NCI-H524 treated with DMSO at 0.1 percent for 48 hours (cell line): ENCODE results near the gene DLL3.
A peak's percentile ranks its signal among the peaks of the same experiment; 100 is the strongest.

Experiments used
- DNase-seq: peaks from one replicate; lab custom pipeline; 2025; lab: John Stamatoyannopoulos, UW

DLL3 gene

GRCh38 chr19:39516270-39516669 lies 17.5 kb downstream of the DLL3 start:
- DNase-seq, result no peak

GRCh38 chr19:39517432-39517831 lies 18.7 kb downstream of the DLL3 start:
- no peak for DNase-seq

DNA sequence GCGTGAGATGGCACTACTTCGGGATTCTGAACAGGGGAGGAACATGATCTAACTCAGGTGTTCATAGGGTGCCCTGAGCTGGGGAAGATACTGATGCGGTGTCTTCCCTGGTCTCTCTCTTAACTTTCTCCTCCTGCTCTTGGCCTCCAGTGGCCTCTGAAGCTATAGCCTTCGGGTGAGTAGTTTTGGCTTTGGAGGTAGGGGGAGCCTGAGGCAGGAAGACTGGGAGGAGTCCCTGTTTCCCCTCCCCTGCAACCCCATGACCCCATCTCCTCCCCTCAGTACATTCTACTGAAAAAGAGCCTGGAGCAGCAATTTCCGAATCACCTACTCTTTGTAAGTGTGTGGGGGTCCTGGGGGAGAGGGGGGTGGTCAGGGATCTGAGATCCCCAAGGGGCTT lies 19.7 kb downstream of the DLL3 start:
- DNase-seq, result no peak

- no peak for DNase-seq
Measured at GRCh38 chr19:39518975-39519374, 20.2 kb downstream of the DLL3 start.

- DNase-seq, result no peak
Measured at GRCh38 chr19:39520541-39521484, 22.1 kb downstream of the DLL3 start.

GRCh38 chr19:39524495-39524894 lies 25.7 kb downstream of the DLL3 start:
- DNase-seq, result peak; percentile 90

DNA sequence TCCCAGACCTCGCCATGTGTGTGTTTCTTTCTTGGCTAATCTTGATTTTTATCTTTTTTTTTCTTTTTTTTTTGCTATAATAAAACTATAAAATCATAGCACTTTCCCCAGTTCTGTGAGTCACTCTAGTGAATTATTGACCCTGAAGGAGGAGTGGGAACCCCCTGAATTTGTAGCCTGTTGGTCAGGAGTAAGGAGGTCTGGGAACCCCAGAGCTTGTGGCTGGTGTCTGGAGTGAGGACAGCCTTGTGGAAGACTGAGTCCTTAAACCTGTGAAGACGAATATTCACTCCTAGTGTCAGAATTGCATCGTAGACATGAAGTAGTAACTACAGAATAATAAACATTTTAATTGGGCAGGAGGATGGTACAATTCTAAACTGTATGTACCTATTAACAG lies 26.5 kb downstream of the DLL3 start:
- no peak for DNase-seq

DNA sequence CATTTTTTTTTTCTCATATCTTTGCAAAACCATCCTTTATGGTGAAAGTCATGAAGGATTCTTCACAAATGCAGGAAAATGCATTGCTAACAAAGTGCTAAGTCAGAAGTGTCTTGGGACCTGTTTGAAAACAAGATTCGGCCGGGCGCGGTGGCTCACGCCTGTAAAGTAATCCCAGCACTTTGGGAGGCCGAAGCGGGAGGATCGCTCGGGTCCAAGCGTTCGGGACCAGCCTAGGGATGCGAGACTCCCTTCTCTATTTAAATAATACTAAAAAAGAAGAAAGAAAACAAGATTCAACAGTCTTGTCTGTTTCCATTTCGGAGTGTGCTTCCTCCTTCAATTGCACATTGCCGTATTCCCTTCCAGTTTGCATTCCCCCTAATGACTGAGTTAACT lies 33.1 kb downstream of the DLL3 start:
- DNase-seq, result no peak

DNA sequence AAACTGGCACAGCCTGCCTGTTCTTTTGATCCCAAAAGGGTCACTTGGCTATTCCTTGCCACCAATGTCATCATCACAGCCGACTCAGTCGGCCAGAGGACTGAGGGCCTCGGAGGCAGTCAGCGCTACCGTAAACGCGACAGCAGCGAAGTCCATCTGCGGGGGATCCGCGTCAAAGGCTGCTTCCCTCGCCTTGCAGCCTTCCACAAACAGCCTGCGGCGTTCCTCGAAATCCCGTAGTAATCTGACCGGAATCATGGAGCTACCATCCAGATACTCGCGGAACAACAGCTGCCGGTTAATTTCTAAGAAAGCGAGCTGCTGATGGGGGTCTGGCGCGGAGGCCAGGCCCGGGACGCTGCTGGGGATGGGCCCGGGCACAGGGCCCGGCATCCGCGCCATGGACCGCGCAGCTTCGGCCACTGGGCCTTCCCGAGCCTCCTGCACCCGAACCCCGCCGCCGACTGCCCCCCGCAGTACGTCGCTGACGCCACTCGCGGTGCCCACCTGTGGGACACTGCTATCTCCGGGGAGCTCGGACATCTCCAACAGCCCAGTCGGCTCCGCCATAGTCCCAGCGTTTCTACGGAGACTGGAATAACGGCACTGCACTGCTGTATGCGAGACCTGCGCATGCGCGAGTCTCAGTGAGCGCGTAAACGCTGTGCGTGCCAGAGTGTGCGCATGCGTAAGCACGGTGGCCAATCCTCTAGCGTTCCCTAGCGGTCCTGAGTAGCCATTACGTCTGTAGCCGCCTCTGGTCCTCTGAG lies 33.7 kb downstream of the DLL3 start, which contains the start of gene EID2B:
Gene EID2B, minus strand, starts transcription at position 620 of the 770 bp plus-strand sequence. Its CDS starts 50 bp downstream, at position 570.
- DNase-seq, result peak; percentile 88

- DNase-seq, result no peak
Measured at GRCh38 chr19:39533003-39533512, 34.3 kb downstream of the DLL3 start.

GRCh38 chr19:39533791-39534190 lies 35.0 kb downstream of the DLL3 start:
- no peak for DNase-seq

- DNase-seq, result no peak
Measured at GRCh38 chr19:39539165-39539517, 40.4 kb downstream of the DLL3 start.

GRCh38 chr19:39539518-39540332 lies 41.0 kb downstream of the DLL3 start, which contains the start of gene EID2:
TSS of gene EID2 (minus strand) at chr19:39540161. CDS start at chr19:39540079, 82 bp downstream.
- peak; percentile 78 for DNase-seq

GRCh38 chr19:39540333-39540673 lies 41.6 kb downstream of the DLL3 start:
- no peak for DNase-seq

DNA sequence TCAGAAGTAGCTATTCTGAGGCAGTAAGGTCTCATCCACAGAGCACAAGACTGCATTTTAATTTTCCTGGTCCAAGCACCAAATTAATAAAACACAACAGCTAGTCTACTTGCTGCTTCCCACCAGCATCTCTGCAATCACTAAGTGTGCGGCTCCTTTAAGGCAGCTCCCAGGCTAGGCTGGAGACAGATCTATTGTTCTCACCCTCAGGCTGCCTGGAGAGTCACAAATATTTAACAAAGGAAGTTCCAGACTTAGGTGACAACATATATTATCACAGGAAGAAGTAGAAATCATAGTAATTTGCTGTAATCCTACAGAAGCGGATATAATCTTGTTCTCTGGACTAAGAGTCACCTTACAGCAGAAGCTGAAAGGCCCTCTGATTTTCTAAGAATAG lies 43.5 kb downstream of the DLL3 start:
- DNase-seq, result no peak

GRCh38 chr19:39543477-39543857 lies 44.7 kb downstream of the DLL3 start:
- no peak for DNase-seq

DNA sequence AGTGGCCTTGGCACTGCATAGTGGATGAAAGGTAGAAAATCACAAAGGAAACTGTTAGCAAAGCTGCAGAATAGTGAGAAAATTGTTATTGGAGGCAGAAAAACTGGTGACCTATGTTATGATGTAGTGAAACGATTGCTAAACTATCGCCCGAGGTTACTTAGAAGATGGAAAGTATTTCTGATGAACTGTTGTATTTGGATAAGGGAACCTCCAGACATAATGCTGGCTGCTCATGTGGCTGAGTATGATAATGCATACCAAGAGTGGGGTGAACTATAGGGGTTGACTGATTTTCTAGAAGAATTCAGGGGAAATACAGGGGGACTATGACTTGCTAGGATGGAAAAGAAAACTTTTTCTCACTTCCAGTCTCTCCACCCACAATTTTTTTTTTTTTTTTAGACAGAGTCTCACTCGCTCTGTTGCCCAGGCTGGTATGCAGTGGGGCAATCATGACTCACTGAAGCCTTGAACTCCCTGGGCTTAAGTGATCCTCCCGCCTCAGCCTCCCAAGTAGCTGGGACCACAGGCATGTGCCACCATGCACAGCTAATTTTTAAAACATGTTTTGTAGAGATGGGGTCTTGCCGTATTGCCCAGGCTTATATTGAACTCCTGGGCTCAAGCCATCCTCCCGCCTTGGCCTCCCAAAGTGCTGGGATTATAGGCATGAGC lies 45.6 kb downstream of the DLL3 start:
- no peak for DNase-seq

DNA sequence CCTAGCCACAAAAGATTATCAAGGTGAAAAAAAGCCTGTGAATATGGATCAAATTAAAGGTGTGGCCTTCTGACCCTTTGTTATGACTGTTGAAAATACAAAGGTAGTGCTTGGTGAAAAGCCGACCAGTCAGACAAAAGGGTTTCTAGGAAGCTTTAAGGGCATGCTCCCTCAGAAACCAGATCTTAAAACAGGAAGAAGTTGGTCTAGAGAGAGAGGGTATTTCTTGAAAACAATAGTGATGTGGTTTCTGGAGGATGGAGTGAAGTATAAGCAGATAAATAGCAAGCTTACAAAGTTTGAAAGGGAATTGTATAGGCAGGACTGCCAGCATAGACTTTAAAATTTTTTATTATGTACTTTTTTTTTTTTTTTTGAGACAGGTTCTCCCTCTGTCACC lies 46.2 kb downstream of the DLL3 start:
- no peak for DNase-seq

- no peak for DNase-seq
Measured at GRCh38 chr19:39546599-39546998, 47.9 kb downstream of the DLL3 start.

GRCh38 chr19:39550197-39550596 lies 51.5 kb downstream of the DLL3 start:
- DNase-seq, result no peak

- no peak for DNase-seq
Measured at GRCh38 chr19:39553082-39553652, 54.4 kb downstream of the DLL3 start.
